IMR-90 (cell line): ENCODE data around the gene KIAA0825.

Source experiments
- BHLHE40 ChIP-seq: fragments of 150-350 bp; IDR thresholded peaks from 2 replicates; pipeline ENCODE4 v1.6.1; 2016; ENCODE audit warnings: mild to moderate bottlenecking, low read depth, low read length
- MAFK ChIP-seq: IDR thresholded peaks from 2 replicates; pipeline ENCODE4 v1.6.1; 2012; ENCODE audit warnings: low read depth, low read length, improper control_type of control experiment
- MXI1 ChIP-seq: IDR thresholded peaks from 2 replicates; pipeline ENCODE4 v1.6.1; 2012; ENCODE audit warnings: low read depth, mild to moderate bottlenecking, low read length, moderate library complexity, borderline replicate concordance
- NFE2L2 ChIP-seq: fragments of 150-350 bp; IDR thresholded peaks from 2 replicates; pipeline ENCODE4 v1.6.1; 2016; ENCODE audit warnings: low read depth, mild to moderate bottlenecking, low read length
- POLR2A ChIP-seq: IDR thresholded peaks from 2 replicates; pipeline ENCODE4 v1.6.1; 2012; ENCODE audit warnings: mild to moderate bottlenecking, low read depth, low read length
- RAD21 ChIP-seq: IDR thresholded peaks from 2 replicates; pipeline ENCODE4 v1.6.1; 2012; ENCODE audit warnings: low read length, improper control_type of control experiment
- RCOR1 ChIP-seq: IDR thresholded peaks from 2 replicates; pipeline ENCODE4 v1.6.1; 2012; ENCODE audit warnings: mild to moderate bottlenecking, low read length, improper control_type of control experiment; ENCODE audit not compliant: insufficient replicate concordance
- RFX5 ChIP-seq: IDR thresholded peaks from 2 replicates; pipeline ENCODE4 v1.8.0; 2012; ENCODE audit warnings: low read depth, mild to moderate bottlenecking, low read length, moderate library complexity
- SMC3 ChIP-seq: fragments of 150-350 bp; IDR thresholded peaks from 2 replicates; pipeline ENCODE4 v1.6.1; 2016; ENCODE audit warnings: low read depth, mild to moderate bottlenecking, antibody characterized with exemption, low read length, moderate library complexity
- TF ChIP-seq, protein P1 (sequence below): conservative IDR thresholded peaks from 2 replicates; pipeline ENCODE4 v1.5.1; 2012; ENCODE audit warnings: mild to moderate bottlenecking, low read depth, low read length, improper control_type of control experiment
- TF ChIP-seq, protein P2 (sequence below): fragments of 150-350 bp; IDR thresholded peaks from 2 replicates; pipeline ENCODE4 v1.6.1; 2017; ENCODE audit warnings: mild to moderate bottlenecking, antibody characterized with exemption, low read length, low read depth

DNA sequence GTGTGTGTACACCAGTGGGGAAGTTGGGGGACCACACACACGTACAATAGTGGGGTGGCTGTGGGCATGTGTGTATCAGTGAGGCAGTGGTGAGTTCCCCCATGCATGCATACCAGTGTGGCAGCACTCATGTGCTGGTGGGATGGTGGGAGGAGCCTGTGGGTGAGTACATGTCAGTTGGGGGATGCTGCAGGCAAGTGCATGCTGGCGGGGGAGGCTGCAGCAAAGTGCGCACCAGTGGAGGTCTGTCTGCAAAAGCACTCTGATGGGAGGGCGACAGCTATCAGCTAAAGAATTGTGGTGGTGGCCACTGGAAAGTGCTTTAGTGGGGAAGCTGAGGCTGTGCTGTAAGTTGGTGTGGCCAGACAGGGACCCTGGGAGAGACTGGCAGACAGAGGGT is 418.8 kb downstream of the KIAA0825 start:
- TF ChIP-seq POLR2A = no peak
- TF ChIP-seq, protein P1, sequence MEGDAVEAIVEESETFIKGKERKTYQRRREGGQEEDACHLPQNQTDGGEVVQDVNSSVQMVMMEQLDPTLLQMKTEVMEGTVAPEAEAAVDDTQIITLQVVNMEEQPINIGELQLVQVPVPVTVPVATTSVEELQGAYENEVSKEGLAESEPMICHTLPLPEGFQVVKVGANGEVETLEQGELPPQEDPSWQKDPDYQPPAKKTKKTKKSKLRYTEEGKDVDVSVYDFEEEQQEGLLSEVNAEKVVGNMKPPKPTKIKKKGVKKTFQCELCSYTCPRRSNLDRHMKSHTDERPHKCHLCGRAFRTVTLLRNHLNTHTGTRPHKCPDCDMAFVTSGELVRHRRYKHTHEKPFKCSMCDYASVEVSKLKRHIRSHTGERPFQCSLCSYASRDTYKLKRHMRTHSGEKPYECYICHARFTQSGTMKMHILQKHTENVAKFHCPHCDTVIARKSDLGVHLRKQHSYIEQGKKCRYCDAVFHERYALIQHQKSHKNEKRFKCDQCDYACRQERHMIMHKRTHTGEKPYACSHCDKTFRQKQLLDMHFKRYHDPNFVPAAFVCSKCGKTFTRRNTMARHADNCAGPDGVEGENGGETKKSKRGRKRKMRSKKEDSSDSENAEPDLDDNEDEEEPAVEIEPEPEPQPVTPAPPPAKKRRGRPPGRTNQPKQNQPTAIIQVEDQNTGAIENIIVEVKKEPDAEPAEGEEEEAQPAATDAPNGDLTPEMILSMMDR = no peak
- TF ChIP-seq NFE2L2 = no peak
- no peak for TF ChIP-seq RCOR1
- TF ChIP-seq MAFK = no peak
- no peak for TF ChIP-seq MXI1
- TF ChIP-seq RAD21 = no peak
- no peak for TF ChIP-seq RFX5
- TF ChIP-seq BHLHE40 = no peak
- TF ChIP-seq, protein P2, sequence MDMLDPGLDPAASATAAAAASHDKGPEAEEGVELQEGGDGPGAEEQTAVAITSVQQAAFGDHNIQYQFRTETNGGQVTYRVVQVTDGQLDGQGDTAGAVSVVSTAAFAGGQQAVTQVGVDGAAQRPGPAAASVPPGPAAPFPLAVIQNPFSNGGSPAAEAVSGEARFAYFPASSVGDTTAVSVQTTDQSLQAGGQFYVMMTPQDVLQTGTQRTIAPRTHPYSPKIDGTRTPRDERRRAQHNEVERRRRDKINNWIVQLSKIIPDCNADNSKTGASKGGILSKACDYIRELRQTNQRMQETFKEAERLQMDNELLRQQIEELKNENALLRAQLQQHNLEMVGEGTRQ = no peak
- TF ChIP-seq SMC3 = no peak
